Hepatocyte (in vitro differentiated cells): ENCODE results near the gene CARS2. TPM values are rescaled to one million over a fixed set of nuclear protein-coding genes. Genes with fewer than 3 reads are reported as not detected.

ENCODE experiments used
- DNase-seq: peaks from one replicate; pipeline ENCODE4 v3.0.0-alpha.2; 2016; ENCODE audit warnings: low spot score
- H2AFZ ChIP-seq: fragments of 200-600 bp; sonication (generic); 2 replicates; pipeline ENCODE4 v1.6.0; 2016; ENCODE audit warnings: antibody characterized with exemption, mild to moderate bottlenecking
- H3K27ac ChIP-seq: fragments of 200-600 bp; sonication (generic); 2 replicates; pipeline ENCODE4 v1.5.1; 2016; ENCODE audit warnings: mild to moderate bottlenecking
- H3K27me3 ChIP-seq: fragments of 200-600 bp; sonication (generic); 2 replicates; pipeline ENCODE4 v1.6.1; 2016
- H3K36me3 ChIP-seq: fragments of 200-600 bp; sonication (generic); replicated peaks from 2 replicates; pipeline ENCODE4 v1.5.1; 2016; ENCODE audit warnings: low read depth; ENCODE audit not compliant: insufficient read depth
- H3K4me1 ChIP-seq: fragments of 200-600 bp; sonication (generic); 2 replicates; pipeline ENCODE4 v1.5.1; 2016; ENCODE audit warnings: mild to moderate bottlenecking, moderate library complexity; ENCODE audit not compliant: insufficient read depth
- H3K4me2 ChIP-seq: fragments of 200-600 bp; sonication (generic); 2 replicates; pipeline ENCODE4 v1.6.0; 2016
- H3K4me3 ChIP-seq: fragments of 200-600 bp; sonication (generic); 2 replicates; pipeline ENCODE4 v1.5.1; 2016; ENCODE audit warnings: mild to moderate bottlenecking
- H3K79me2 ChIP-seq: fragments of 200-600 bp; sonication (generic); 2 replicates; pipeline ENCODE4 v1.6.0; 2017; ENCODE audit warnings: mild to moderate bottlenecking
- H3K9me2 ChIP-seq: fragments of 200-600 bp; sonication (generic); replicated peaks from 2 replicates; pipeline ENCODE4 v1.6.0; 2017; ENCODE audit warnings: mild to moderate bottlenecking; ENCODE audit not compliant: insufficient read depth
- H3K9me3 ChIP-seq: fragments of 200-600 bp; sonication (generic); 2 replicates; pipeline ENCODE4 v1.5.1; 2016; ENCODE audit warnings: low read depth, mild to moderate bottlenecking
- H4K20me1 ChIP-seq: fragments of 200-600 bp; sonication (generic); 2 replicates; pipeline ENCODE4 v1.6.0; 2016; ENCODE audit warnings: mild to moderate bottlenecking; ENCODE audit not compliant: insufficient read depth, poor library complexity, severe bottlenecking
- CTCF ChIP-seq: fragments of 200-600 bp; sonication (generic); IDR thresholded peaks from 2 replicates; pipeline ENCODE4 v1.5.1; 2016; ENCODE audit warnings: antibody characterized with exemption, mild to moderate bottlenecking; ENCODE audit not compliant: poor library complexity
- EZH2 ChIP-seq: fragments of 200-600 bp; sonication (generic); IDR thresholded peaks from 2 replicates; pipeline ENCODE4 v1.6.1; 2016; ENCODE audit warnings: antibody characterized with exemption, mild to moderate bottlenecking, borderline replicate concordance
- EZH2phosphoT487 ChIP-seq: fragments of 200-600 bp; sonication (generic); IDR thresholded peaks from one replicate; pipeline ENCODE4 v1.6.1; 2018; ENCODE audit warnings: antibody characterized with exemption, mild to moderate bottlenecking, low read depth, moderate library complexity; ENCODE audit not compliant: unreplicated experiment, severe bottlenecking
- WGBS: methylation state at CpG from one replicate; pipeline ENCODE4 v1.1.6; 2016; ENCODE audit warnings: low lambda C conversion rate; ENCODE audit errors: missing lambda C conversion rate; 5-methylcytosine and 5-hydroxymethylcytosine counted together
- polyA plus RNA-seq: library from polyadenylated mRNA; unstranded; fragments of >200 nt; fragmentation: Nextera tagmentation; extraction: Ambion mirVana; gene quantifications from 2 replicates; pipeline ENCODE4 v1.2.1, GENCODE V29; 2016
- total RNA-seq: library from RNA; depleted of rRNA; stranded (reverse); fragments of >200 nt; gene quantifications from 2 replicates; pipeline ENCODE4 v1.2.3, GENCODE V29; 2014

The CARS2 gene
- total and polyA plus RNA-seq, 2 experiments from 2014 or later = 72.9 to 105 TPM

GRCh38 chr13:110628477-110628793, 77.5 kb downstream of the CARS2 start:
- Histone ChIP-seq H3K4me3 (no peak overlapping the region), H3K4me2 (peak overlapping the region; percentile 68), H3K9me2 (no peaks in the 10 kb centered on the region), H3K27me3 (no peaks in the 10 kb centered on the region), H3K79me2 (peaks cover 97% of the 10 kb centered on the region), H3K4me1 (peaks cover 32% of the 10 kb centered on the region), H3K9me3 (no peaks in the 10 kb centered on the region), H3K36me3 (no peaks in the 10 kb centered on the region), H4K20me1 (peaks cover 55% of the 10 kb centered on the region), H2AFZ (no peak overlapping the region), H3K27ac (peak overlapping the region; percentile 94)
- peak; percentile 72 for DNase-seq
- TF ChIP-seq EZH2phosphoT487 = no peak
- no peak for TF ChIP-seq EZH2
- TF ChIP-seq CTCF = no peak
- WGBS = 54% methylated on average over 13 of the region's 13 CpGs

DNA sequence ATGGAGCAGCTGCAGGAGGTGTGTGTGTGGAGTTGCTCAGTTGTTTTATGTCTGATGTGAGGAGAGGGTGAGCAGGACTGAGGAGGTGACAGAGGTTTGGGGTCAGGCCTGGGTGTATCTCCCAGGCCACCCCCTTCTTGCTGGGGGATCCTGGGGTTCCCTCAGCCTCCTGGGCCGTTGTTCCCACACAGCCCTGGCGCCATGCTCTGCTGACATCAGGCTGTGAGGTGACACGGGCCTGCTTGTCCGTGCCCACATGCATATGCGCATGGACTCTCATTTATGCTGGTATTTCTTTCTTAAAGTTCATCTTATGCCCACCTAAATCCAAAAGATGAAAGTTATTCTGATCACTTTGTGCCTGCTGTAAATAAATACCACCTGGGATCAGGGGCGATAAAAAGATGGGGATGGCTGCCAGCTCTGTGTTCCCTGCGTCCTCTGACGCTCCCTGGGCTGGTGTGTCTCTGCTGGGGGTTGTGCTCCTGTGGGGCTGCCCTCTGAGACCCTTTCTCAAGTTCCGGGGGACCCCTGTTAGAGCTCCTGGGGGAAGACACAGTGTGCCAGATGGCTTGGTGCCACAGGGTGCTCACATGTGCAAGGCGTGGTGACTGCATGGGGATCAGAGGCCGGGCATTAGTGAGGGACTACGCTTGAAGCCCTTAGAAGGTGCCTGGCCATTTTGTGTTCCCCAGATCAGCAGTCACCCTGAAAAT, 78.0 kb downstream of the CARS2 start:
- Histone ChIP-seq H4K20me1 (peaks cover 54% of the 10 kb centered on the region), H3K4me3 (no peak overlapping the region)

DNA sequence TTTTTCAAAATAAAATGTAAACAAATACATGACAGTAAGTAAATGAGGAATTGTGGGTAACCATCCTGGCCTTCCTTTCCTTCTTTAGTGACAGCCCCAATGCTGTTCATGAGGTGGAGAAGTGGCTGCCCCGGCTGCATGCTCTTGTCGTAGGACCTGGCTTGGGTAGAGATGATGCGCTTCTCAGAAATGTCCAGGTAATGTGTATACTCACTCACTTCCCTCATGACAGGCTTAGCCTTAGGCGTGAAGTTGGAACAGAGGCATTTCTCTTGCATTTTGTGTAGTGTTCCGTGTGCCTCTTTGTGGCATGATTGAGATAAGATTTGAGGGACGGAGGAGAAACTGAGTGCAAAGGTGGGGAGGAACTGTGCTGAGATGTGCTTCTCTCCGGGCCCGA, 78.6 kb downstream of the CARS2 start:
- H3K4me3 ChIP-seq = no peak overlapping the region
- peaks cover 57% of the 10 kb centered on the region for H4K20me1 ChIP-seq
- no peak overlapping the region for H2AFZ ChIP-seq
- no peak for DNase-seq
- H3K27ac ChIP-seq = peak overlapping the region; percentile 94
- 87% methylated on average over 8 of the region's 8 CpGs for WGBS
- H3K27me3 ChIP-seq = no peaks in the 10 kb centered on the region
- no peak for TF ChIP-seq EZH2phosphoT487
- no peak for TF ChIP-seq EZH2
- TF ChIP-seq CTCF = no peak
- H3K9me2 ChIP-seq = no peaks in the 10 kb centered on the region
- H3K4me1 ChIP-seq = peaks cover 32% of the 10 kb centered on the region
- no peaks in the 10 kb centered on the region for H3K9me3 ChIP-seq
- no peak overlapping the region for H3K4me2 ChIP-seq
- H3K79me2 ChIP-seq = peaks cover 100% of the 10 kb centered on the region
- no peaks in the 10 kb centered on the region for H3K36me3 ChIP-seq

More for the DNA sequence above, 78.0 kb downstream of the CARS2 start:
- Histone ChIP-seq H3K27ac (peak overlapping the region; percentile 94), H3K9me2 (no peaks in the 10 kb centered on the region), H3K36me3 (no peaks in the 10 kb centered on the region), H3K79me2 (peaks cover 100% of the 10 kb centered on the region), H3K9me3 (no peaks in the 10 kb centered on the region), H2AFZ (no peak overlapping the region), H3K4me1 (peaks cover 32% of the 10 kb centered on the region), H3K4me2 (no peak overlapping the region), H3K27me3 (no peaks in the 10 kb centered on the region)
- 88% methylated on average over 12 of the region's 12 CpGs for WGBS
- DNase-seq = no peak
- TF ChIP-seq CTCF = no peak
- no peak for TF ChIP-seq EZH2phosphoT487
- no peak for TF ChIP-seq EZH2
